ENCODE data around the gene ARMH2.

Gene ARMH2

DNA sequence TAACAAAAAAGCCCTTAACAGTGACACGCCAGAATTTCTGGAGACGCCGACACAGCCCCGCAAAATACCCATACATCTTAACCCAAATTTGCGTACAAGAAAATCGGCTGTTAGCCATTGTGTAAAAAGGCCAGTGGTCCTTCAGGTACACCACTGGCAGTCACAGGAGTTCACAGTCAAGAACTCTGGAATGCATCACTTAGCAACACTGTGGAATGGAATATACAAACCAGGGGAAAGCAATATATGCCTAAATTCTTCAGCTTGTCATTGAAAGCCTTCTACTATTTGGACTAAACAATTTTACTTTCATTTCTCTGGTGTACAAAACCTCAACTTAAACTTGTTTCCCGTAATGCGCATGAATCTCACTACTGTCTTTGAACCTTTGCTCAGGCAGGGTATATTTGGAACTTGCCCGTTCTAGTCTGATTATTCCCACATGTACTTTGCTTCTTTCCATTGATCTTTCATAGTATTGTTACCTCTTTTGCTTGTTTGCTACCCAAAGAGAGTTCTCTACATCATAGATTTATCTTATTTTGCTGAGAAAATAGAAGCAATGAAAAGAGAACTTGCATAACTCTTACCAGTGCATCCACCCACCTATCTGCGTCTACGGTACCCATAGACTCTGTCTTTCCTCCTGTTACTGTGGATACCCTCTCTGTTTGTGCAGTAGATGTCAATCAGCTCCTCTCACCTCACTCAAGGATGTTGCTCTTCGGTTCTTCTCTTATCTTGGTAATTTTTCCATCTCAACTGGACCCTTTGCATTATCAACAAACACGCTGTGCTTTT lies at the start of gene ARMH2:
Gene ARMH2 (minus strand): TSS at position 178 of the 801 bp plus-strand sequence. CDS start 60 bp downstream, at position 118.
- in situ Hi-C loops (cut with MboI; ENCODE audit: low sequenced_read_pairs) = no loop called here

DNA sequence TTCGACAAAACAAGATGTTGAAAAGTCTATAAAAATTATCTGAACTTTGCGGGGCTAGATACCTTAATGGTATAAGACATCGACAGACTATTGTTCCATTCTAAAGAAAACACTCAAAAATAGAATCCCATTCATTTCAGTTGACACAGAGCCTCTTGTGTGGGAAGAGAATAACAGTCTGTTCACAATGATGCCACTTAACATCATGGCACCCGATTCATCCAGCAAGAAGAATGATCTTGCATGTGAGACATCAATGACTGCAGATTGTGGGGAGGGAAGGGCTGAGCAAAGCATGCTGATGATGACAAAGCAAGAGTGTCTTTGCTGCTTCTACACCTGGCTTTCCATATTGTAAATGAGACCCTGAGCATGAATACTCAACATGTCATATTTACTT lies 49.7 kb upstream of the ARMH2 start:
- in situ Hi-C loops (cut with MboI; ENCODE audit: low sequenced_read_pairs) = no loop called here

DNA sequence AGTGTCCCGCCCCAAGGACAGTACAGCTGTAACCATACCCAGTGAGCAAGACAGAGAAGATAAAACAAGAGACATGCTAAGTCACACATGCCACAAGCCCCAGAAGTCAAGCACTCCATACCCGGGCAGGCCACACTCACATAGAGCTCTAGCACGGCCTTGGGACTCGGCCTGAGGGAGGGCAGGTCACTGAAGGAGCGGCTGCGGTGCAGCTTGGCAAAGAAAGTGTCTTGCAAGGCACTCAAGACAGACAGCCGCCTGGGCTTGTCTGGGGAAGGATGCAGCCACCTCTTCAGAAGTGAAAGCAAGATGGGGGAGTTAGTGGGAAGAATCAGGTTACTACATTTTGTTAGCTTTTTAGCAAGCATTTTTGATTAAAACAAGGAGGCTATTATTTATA lies 48.7 kb upstream of the ARMH2 start:
- in situ Hi-C loops (cut with MboI; ENCODE audit: low sequenced_read_pairs) = no loop called here

DNA sequence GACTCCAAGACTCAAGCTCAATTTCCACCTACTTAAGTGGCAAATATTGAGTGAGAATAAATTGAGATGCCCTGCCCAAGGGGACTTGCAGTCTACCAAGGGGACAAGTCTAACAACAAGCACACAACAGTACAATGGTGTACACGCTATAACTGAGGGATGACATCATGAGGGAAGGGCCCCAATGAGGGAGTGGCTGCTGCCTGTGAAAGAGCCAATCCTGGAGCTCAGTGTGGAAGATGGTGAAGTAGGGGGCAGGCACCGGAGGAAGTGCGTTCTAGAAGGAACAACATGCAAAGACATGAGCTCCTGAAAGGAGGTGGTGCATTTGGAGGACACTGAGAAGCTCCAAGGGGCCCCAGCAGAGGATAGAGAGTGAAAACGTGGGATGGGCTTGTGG lies 46.9 kb upstream of the ARMH2 start:
- in situ Hi-C loops (cut with MboI; ENCODE audit: low sequenced_read_pairs) = no loop called here

DNA sequence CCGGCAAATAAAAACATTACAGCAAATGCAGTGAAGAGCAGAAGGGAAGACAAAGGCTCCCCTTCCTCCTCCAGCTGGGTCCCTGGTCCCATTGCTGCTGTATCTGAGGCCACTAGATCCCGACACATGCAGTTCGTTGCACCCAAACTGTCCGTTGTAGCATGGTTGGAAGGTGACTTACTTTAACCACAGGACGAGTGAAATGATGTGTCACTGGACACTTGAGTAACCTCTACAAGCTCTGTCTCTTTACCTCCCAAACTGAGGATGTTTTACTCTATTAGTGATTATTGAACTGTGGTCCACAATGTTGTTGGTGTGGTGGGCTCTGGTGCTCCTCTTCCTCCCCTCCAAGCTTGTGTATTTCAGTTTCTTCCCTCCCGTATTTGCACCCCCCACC lies 46.2 kb upstream of the ARMH2 start:
- in situ Hi-C loops (cut with MboI; ENCODE audit: low sequenced_read_pairs) = no loop called here

DNA sequence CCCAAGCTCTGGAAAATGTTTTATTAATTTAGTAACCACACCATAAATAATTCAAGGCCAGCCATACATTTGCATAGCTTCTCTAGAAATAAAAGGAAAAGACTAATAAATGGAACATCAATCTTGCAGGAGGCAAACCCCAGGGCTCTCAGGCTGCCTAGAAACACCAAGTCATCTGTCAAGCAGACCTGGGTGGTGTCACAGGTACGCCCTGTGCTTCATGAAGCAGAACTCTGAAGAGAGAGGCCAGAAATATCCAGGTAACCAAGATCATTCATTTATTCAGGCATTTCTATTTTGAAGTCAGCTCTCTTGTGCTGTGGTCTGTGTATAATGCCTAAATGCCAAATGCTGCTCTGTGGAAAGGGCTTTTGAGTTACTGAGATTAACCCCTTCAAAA lies 45.3 kb upstream of the ARMH2 start:
- in situ Hi-C loops (cut with MboI; ENCODE audit: low sequenced_read_pairs) = no loop called here

DNA sequence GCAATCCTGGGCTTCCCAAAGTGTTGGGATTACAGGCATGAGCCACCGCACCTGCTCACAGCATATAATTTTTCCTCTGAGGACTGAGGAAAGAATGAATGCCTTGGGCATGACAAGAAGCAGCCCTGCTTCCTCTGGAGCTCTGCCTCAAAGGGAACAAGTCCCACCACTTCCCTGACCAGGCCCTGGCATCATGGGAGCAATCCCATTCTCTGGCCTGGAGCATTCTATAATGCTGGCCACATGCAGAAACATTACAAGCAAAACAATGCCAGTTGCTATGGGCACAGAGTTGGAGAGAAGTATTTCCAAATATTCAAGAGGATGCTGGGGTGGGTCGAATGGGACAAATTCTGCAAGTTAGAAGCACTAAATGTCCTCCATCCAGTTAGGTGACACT lies 41.5 kb upstream of the ARMH2 start:
- in situ Hi-C loops (cut with MboI; ENCODE audit: low sequenced_read_pairs) = no loop called here

DNA sequence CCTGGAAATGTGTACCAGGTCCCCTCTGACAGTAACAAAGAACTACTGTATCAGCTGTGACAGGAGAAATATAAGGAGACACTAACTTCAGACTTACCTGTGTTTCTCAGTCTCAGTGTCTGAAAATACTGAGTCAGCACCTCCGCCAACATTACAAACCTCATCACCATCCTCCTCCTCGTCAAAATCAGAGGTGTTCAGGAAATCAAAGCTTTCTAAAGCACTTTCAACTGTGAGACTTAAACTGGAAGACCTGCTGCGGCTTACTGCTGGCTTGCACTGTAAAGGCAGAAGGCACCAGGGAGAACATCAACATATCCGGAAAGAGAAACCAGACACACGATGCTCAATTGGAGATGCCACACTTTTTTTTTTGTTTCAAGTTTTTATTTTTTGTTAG lies 40.3 kb upstream of the ARMH2 start:
- in situ Hi-C loops (cut with MboI; ENCODE audit: low sequenced_read_pairs) = no loop called here

DNA sequence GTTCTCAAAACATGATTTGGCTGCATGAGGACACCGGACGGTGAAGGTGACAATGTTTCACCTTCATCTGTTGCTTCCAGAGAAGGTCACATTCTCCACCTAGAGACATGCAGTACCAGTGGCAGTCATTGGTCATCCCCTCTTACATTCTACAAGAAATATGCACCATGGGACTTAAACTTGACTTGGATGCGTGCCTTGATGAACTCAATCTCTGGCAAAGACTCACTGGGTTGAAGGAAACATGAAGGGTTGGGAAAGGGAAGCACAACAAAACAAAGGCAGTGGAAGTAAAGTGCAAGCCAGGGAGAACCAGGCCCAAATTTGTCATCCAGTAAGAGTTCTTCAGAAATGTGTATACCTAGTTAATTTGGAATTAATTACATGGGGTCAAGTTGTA lies 39.4 kb upstream of the ARMH2 start:
- in situ Hi-C loops (cut with MboI; ENCODE audit: low sequenced_read_pairs) = no loop called here

DNA sequence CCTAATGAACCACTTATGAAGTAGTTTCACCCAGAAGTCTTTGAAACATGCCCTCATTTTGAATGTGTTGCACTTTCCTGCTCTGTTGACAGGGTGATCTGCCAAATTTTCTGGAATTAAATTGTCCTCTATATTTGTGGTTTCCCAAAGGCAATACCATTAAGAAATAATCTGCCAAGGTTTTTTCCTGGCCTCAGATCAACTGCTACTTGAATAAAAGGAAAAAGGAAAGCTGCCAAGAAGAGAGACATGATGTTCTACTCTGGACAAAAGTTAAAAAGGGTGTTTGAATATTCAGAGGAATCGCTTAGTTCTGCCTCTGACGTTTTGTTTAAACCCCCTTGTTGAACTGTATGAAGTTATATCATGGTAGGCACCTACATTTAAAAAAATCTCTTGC lies 37.4 kb upstream of the ARMH2 start:
- in situ Hi-C loops (cut with MboI; ENCODE audit: low sequenced_read_pairs) = no loop called here

DNA sequence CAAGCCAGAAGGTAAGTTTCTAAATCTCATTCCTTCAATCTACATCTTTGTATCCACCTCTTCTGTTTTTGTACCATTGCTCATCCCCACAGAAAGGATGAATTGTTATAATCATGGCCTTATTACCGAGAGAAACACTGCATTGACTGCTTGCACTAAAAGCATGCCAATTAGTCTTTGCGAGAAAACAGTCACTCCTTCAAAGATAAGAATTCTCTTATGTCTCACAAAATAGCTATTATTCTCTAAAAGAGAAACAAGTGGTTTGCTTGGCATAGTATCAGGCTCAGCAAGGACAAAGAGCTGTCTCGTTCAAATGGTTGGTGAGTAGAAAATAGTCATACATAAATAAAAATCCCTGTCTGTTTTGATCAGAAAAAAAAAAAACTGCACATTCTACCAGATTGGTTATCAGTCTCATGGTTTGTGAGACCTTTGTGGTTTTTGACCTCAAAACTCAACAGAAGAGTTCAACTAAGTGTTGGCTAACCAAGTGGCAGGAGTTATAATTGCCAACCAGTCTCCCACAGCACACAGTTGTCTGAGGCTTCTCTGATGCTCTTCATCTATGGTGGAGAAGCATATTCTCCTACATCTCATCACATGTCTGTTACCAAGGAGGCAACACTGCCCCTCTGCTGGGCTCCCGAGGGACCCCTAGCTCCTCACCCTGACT lies 35.1 kb upstream of the ARMH2 start:
- in situ Hi-C loops (cut with MboI; ENCODE audit: low sequenced_read_pairs) = no loop called here

DNA sequence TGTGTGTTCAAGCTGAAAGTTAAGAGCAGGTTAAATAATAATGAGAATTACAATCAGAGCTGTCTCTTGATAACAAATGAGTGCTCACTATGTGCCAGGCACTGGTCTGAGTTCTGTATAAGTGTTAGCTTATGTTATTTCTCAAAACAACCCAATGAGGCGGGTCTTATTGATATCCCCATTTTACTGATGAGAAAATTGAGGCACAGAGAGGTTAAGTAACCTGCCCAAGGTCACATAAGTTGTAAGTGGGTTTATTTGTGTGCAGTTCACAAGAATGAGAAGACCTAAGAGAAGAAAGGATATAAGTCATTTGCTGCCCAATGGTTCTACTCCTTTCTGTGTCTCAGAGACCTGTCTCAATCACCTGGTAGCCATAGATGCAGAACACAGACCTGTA lies 34.1 kb upstream of the ARMH2 start:
- in situ Hi-C loops (cut with MboI; ENCODE audit: low sequenced_read_pairs) = no loop called here

DNA sequence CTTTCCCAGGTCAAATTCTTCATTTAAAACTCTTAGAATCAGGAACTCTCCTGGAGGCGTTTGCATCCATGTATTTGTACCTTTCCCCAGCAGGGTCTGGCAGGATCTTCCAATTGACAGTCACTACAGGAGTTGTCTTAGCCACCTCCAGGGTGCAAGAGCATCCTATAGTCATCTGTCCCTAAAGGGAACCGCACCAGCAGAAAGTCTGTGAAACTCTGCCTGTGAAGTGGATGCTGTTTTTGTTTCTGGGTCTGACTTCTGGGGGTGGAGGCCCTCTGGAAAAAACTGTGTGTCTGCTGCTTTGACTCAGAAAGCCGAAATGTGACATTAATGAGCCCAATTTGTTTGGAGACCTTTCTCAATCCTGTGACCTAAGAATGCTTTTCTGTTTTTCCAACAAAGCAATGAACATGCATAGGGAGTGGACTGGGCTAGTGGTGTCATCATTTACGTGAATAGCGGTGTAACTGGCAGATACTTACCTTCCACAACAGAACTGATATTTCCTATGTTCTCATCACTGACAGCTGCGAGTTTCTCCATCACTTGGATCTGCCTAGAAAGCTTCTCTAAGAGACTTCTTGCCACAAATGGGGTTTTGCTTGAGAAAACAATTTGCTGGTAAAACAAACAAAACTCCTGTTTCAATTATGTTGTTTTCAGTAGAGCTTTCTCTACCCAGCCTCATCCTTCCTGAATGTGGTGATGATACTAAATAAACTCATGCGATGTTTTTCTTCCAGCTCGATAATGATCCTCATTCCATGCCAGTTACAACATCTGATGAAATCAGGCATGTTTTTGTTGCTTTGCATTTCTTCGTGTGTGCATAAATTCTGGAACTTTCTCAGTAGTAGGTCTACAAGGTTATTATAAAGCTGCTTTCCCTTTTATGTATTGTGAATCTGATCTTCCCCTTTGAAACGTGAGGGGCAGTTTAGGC lies 33.3 kb upstream of the ARMH2 start:
- in situ Hi-C loops (cut with MboI; ENCODE audit: low sequenced_read_pairs) = no loop called here

DNA sequence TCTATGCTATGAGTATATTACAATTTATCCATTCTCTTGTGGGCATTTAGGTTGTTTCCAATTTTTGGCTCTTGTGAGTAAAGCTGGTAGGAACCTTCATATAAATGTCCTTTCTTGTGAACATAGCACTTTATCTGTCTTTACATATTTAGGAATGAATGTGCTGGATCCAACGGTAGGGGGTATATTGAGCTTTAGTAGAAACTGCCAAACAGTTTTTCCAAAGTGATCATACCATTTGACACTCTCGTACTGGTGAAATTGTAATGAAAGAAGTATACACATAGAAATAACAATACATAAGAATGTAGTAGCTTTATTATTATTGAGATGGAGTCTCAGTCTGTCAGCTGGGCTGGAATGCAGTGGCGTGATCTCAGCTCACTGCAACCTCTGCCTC lies 30.9 kb upstream of the ARMH2 start:
- in situ Hi-C loops (cut with MboI; ENCODE audit: low sequenced_read_pairs) = no loop called here

DNA sequence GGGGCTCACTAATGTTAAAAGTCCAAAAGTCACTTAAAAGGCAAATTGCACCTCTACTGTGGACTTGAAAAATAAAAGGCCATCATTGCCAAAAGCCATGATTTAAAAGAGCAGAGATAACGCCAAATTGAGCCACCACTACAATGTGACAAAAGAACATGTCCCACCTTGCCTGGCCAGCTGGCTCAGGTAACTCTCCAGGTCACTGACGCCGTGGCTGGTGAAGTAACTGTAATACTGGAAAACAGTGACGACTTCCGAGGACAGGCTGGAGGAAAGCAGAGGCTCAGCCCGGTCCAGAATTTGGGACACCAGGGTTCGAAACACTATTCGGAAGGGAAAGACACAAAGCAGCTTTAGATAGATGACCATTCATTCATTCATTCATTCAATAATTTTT lies 29.3 kb upstream of the ARMH2 start:
- in situ Hi-C loops (cut with MboI; ENCODE audit: low sequenced_read_pairs) = no loop called here

DNA sequence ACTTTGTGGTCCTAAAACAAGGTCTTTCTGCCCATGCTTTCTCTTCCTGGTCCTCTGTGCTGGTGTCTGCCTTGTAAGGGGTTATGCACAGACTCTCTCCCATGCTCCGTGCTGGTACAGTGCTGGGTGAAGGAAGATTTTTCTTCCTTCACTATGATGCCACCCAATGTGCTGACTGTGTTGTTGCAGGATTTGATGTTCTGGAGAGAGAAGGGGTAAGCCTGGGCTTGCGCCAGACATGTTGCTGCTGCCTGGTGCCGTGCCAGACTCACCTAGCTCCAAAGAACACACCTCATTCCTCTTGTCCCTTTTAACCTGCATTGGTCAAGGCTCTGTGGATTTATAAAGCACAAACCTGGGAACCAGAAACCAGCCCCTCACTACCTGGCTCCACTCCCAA lies 28.4 kb upstream of the ARMH2 start:
- in situ Hi-C loops (cut with MboI; ENCODE audit: low sequenced_read_pairs) = no loop called here

DNA sequence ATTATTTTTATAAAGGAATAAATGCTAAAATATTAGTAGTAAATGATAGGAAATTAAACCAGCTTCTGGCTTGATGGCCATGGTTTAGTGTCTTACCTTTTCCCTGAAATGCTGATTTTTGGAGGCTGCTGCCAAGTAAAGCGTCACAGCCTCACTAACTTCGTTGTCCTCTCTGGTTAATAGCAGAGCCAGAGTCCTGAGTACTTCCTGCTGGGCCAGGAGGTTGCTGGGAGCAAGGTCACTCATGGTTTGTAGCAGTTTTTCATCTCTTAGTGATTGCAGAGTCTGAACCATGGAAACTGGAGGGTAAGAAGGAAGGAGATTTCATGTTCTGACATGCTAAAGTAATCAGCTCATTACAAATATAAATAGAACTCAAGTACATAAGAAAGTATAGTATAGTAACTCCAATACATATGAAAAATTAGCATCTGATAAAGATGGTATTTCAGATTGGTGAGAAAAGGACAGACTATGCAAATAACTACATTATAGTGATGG lies 26.5 kb upstream of the ARMH2 start:
- in situ Hi-C loops (cut with MboI; ENCODE audit: low sequenced_read_pairs) = no loop called here

DNA sequence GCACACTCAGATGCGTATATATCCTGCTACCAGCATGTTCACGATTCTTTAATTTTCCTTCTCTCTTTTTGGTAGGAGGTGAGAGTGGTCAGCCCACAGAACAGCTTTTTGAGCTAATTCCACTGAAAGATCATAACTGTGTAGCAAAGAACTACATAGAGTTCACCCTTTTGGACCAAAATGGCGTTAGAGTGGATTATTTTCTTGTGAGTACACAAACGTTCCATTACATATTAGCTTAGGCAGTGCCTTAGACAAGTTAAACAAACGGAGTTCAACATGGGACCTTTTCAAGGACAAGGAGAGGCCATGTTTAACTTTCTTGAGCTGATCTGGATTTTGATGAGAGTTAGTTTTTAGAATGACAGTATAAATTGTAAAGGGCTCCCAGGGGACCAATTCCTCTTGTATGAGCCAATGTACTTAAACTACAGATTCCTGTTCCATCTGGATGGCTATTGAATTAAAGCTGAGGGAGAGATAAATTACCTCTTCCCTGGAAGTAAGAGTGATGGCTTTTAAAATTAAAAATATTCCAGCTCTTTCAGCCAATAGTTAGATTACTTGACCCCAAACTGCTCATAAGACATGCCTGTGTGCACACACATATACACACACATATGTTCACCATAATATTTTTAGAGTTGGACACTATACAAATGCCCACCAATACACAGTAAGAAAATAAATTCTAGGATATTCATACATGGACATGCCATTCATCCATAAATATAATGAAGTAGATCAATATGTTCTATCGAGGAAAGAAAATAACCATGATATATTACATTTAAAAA lies 25.6 kb upstream of the ARMH2 start:
- in situ Hi-C loops (cut with MboI; ENCODE audit: low sequenced_read_pairs) = no loop called here

DNA sequence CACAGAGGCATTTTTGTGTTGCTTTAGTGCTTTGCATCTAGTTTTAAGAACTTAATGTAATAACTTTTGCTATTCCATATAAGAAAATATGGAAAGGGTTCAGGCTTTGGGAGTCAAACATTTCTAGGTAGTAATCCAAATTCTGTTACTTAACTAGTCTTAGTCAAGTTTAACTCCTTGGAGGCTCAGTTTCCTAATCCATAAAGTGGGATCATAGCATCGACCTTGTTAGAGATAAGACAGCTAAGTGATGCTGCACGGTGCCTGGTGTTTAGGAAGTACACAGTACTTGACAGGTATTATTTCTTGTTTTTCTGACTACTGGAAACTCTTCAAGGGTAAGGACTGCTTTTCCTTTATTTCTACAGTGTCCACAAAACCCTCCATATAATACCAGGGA lies 24.5 kb upstream of the ARMH2 start:
- in situ Hi-C loops (cut with MboI; ENCODE audit: low sequenced_read_pairs) = no loop called here

DNA sequence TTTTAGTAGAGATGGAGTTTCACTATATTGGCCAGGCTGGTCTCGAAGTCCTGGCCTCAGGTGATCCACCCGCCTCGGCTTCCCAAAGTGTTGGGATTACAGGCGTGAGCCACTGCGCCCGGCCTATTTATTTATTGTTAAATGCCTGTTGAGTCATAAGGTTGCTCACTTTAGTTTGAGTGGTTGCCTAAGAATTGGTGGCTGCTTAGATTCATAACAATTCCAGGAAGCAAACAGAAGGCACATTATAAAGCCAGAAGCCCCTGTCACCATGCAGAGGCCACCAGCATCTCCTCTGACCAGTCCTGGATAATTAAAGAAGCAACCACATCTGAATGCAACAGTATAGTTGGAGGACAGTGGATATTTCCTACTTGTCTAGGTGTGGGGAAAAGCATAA lies 24.0 kb upstream of the ARMH2 start:
- in situ Hi-C loops (cut with MboI; ENCODE audit: low sequenced_read_pairs) = no loop called here

Data from HL-60/S4 (cell line).